Skin of body (tissue), 2 donors: Measurements from ENCODE around the gene P2RX5. TPM values are rescaled to one million over a fixed set of nuclear protein-coding genes. Genes with fewer than 3 reads are reported as not detected.
"Not testable (repeated sequence)": the region's sequence is repeated elsewhere in the genome, so short reads cannot be mapped to it uniquely, and the experiment has no call there.

Experiments used
- DNase-seq: peaks from one replicate; lab custom pipeline; 2025; lab: John Stamatoyannopoulos, UW
- total RNA-seq: library from RNA; depleted of rRNA; stranded (reverse); fragments of >200 nt; gene quantifications from one replicate; pipeline ENCODE4 v1.2.3, GENCODE V29; 2014

The P2RX5 gene
- total RNA-seq, 1 donor from 2014 or later = 1.5 TPM

- DNase-seq = no peak
Measured at GRCh38 chr17:3712811-3713463, 17.0 kb upstream of the P2RX5 start.

- no peak for DNase-seq
Measured at GRCh38 chr17:3710951-3711383, 15.0 kb upstream of the P2RX5 start.

GRCh38 chr17:3708366-3708765 is 12.4 kb upstream of the P2RX5 start:
- DNase-seq = no peak

- not testable (repeated sequence) for DNase-seq
Measured at GRCh38 chr17:3705718-3705984, 9.7 kb upstream of the P2RX5 start.

GRCh38 chr17:3704931-3705717 is 9.2 kb upstream of the P2RX5 start:
- no peak for DNase-seq

GRCh38 chr17:3702041-3702539 is 6.1 kb upstream of the P2RX5 start:
- DNase-seq = not testable (repeated sequence)

- DNase-seq = no peak
Measured at GRCh38 chr17:3699951-3700350, 4.0 kb upstream of the P2RX5 start.

GRCh38 chr17:3698139-3698538 is 2.2 kb upstream of the P2RX5 start:
- no peak for DNase-seq

GRCh38 chr17:3697103-3697476 is 1.1 kb upstream of the P2RX5 start:
- no peak for DNase-seq

- DNase-seq = no peak
Measured at GRCh38 chr17:3695129-3695722, 729 bp downstream of the P2RX5 start.

GRCh38 chr17:3693829-3694231 is 2.1 kb downstream of the P2RX5 start:
- no peak for DNase-seq

- no peak for DNase-seq
Measured at GRCh38 chr17:3693141-3693540, 2.8 kb downstream of the P2RX5 start.

GRCh38 chr17:3692346-3692745 is 3.6 kb downstream of the P2RX5 start:
- no peak for DNase-seq

GRCh38 chr17:3691617-3692067 is 4.3 kb downstream of the P2RX5 start:
- no peak for DNase-seq

- DNase-seq = no peak
Measured at GRCh38 chr17:3690094-3690715, 5.8 kb downstream of the P2RX5 start.

- no peak for DNase-seq
Measured at GRCh38 chr17:3689262-3690093, 6.5 kb downstream of the P2RX5 start.

GRCh38 chr17:3688852-3689261 is 7.1 kb downstream of the P2RX5 start:
- DNase-seq = no peak

- no peak for DNase-seq
Measured at GRCh38 chr17:3688027-3688553, 7.9 kb downstream of the P2RX5 start.

- no peak for DNase-seq
Measured at GRCh38 chr17:3685174-3685573, 10.8 kb downstream of the P2RX5 start.

- no peak for DNase-seq
Measured at GRCh38 chr17:3683054-3683511, 12.9 kb downstream of the P2RX5 start.

- no peak for DNase-seq
Measured at GRCh38 chr17:3682033-3682432, 13.9 kb downstream of the P2RX5 start.
